ENCODE measurements around the gene CARD9.

CARD9 gene

DNA sequence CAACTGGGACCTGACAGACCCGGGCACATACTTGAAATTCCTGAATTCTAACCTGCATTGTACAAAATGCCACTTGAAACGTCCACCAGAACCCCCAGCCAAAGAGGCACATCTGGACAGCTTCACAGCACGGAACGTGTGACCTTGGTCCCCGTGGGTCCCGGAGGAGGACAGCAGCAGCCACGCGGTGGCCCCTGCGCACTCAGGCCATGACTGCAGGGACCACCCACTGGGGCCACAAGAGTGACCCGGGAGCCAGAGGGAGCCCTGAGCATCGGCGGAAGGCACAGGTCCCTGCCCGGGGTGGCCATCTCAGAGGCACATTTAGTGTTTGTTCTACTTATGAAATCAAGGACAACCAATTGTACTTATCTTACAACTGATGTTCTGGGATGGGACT is 28.6 kb upstream of the CARD9 start:
- Histone ChIP-seq H3K27me3 (ENCODE audit: control insufficient read depth in 5 of 5, insufficient read depth in 4 of 5, low read length in 5 of 5) (no peaks in the 10 kb centered on the region), H3K4me3 (ENCODE audit: low read depth in 1 of 5, low read length in 5 of 5) (no peak overlapping the region), H3K4me1 (ENCODE audit: control insufficient read depth in 5 of 5, insufficient read depth in 5 of 5, low read length in 5 of 5) (peaks cover 5 to 24% (median 21%) of the 10 kb centered on the region in 5 donors), H3K9me3 (ENCODE audit: control insufficient read depth in 5 of 5, low read length in 5 of 5) (no peaks in the 10 kb centered on the region), H3K27ac (ENCODE audit: low read depth, low read length) (no peak overlapping the region), H3K9ac (ENCODE audit: low read length in 5 of 5) (no peak overlapping the region), H3K36me3 (ENCODE audit: control insufficient read depth in 5 of 5, insufficient read depth in 5 of 5, low read length in 5 of 5) (peaks cover 0 to 51% (median 39%) of the 10 kb centered on the region in 5 donors)

DNA sequence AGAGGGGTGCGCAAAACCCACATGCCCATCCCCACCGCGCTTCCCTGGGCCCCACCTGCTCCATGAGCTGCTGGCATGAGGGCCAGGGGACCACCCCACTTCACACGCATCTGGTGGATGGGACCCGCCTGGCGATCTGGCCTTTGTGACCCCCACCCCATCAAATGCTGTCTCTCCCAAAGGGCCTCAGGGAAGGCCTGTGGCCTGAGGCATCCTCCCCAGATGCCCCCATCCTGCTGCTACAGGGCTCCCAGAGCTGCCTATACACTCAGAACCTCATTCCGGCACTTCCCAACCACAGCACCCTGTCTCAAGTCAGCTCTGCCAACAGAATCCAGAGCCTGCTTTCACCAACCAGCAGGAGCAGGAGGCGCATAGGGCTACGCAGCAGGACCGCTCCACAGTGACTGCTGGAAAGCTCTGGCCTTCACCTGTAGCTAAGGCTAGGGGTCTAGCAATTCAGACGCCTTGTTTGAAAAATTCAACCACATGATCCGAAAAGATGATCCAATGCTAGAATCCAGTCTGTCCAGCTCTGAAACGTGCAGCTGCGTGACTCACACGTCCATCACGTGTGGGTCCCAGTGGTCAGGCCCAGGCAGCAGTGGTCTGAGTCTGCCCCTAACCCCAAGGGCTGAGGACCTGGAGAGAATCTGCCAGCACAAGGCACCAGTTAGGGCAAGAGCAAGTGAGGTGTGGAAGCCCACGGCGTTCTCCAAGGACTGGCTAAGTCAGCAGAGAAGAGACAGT is 27.9 kb upstream of the CARD9 start:
- H3K4me1 ChIP-seq (ENCODE audit: control insufficient read depth in 5 of 5, insufficient read depth in 5 of 5, low read length in 5 of 5): peaks cover 5 to 24% (median 21%) of the 10 kb centered on the region in 5 donors
- H3K9ac ChIP-seq (ENCODE audit: low read length in 5 of 5): peak overlapping the region in 1 of 5 donors; percentile 71
- no peaks in the 10 kb centered on the region for H3K9me3 ChIP-seq (ENCODE audit: control insufficient read depth in 5 of 5, low read length in 5 of 5)
- no peak overlapping the region for H3K4me3 ChIP-seq (ENCODE audit: low read depth in 1 of 5, low read length in 5 of 5)
- no peaks in the 10 kb centered on the region for H3K27me3 ChIP-seq (ENCODE audit: control insufficient read depth in 5 of 5, insufficient read depth in 4 of 5, low read length in 5 of 5)
- H3K36me3 ChIP-seq (ENCODE audit: control insufficient read depth in 5 of 5, insufficient read depth in 5 of 5, low read length in 5 of 5): peaks cover 0 to 54% (median 41%) of the 10 kb centered on the region in 5 donors
- no peak overlapping the region for H3K27ac ChIP-seq (ENCODE audit: low read depth, low read length)

DNA sequence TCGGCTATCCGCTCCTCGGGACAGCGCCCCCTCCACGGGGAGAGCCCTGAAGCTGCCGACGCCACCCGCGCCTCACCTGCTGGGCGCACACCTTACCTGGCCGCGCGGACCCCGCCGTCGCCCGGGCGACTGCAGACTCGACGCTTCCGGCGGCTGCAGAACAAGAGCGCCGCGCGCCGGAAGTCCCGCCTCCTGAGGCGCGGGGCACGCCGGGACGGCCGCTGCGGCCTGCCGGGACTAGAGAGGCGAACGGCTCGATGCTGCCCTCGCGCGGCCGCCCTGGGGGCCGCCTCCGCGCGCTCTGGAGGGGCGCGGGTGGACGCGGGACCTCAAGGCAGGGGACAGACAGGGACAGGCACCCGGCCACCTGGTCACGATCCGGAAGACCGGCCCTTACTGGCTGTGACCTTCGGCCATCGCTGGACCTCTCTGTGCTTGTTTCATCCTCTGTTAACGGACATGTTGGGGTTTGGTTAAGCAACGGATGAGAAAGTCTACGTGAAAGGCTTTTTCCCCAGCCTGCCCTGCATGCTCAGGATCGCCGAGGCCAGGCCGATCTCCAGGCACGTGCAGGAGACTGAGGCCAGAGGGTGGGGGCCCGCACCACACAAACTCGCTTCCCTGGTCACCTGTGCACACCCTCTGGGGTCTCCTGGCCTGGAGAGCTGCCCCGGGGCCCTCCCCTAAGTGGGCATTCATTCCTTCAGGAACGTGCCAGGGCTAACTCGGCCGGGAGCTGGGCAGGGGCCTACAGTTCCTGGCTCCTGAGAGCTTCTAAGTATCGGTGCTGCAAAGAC is 26.8 kb upstream of the CARD9 start, which contains the start of gene SNAPC4:
SNAPC4 (minus strand) TSS at position 133 of the 797 bp plus-strand sequence. CDS start 1,742 bp downstream, outside the sequence.
- H3K9ac ChIP-seq (ENCODE audit: low read length in 5 of 5): peak within 1 kb of the TSS; percentile 68 to 96 (median 83)
- H3K27ac ChIP-seq (ENCODE audit: low read depth, low read length): no peak within 1 kb of the TSS
- peaks cover 0 to 57% (median 44%) of the 10 kb centered on the region in 5 donors for H3K36me3 ChIP-seq (ENCODE audit: control insufficient read depth in 5 of 5, insufficient read depth in 5 of 5, low read length in 5 of 5)

DNA sequence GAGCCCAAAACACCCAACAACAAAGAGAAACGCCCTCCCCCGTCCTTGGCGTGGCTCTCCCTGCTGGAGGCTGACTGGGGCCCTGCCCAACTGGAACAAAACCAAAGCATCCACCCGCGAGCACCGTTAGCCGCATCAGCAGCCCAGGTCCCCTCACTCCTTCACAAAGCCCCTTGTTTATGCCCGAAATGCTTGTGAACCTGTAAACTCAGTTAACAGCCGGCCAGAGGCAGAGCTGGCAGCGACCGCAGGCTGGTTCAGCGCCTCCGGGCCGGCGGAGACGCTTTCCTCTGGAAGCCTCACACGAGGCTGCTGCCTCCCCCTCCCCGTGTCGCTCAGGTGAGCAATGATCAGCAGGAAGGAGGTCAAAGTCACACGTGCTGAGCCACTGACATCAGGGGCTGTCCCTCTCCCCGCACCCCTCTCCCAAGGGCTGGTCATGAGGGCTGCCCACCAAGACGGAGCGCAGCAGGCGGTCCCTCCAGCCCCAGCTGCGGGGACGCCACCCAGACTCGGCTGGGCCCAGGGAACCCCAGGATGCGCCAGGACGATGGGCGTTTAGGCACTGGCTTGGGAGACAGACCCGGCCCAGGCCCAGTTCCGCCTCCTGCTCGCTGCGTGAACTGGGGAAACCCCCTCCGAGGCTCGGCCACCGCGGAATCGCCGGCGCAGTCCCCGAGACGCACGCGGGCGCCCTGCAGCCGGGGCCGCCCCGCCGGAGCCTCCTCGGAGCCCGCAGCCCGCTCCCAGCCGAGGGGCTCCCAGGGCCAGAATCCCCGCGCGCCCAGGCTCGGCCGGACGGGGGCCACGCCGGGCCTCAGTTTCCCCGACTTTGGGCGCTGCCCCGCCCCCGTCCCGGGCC is 25.9 kb upstream of the CARD9 start:
- Histone ChIP-seq H3K9me3 (ENCODE audit: control insufficient read depth in 5 of 5, low read length in 5 of 5) (no peaks in the 10 kb centered on the region), H3K36me3 (ENCODE audit: control insufficient read depth in 5 of 5, insufficient read depth in 5 of 5, low read length in 5 of 5) (peaks cover 0 to 57% (median 44%) of the 10 kb centered on the region in 5 donors), H3K27ac (ENCODE audit: low read depth, low read length) (no peak overlapping the region), H3K4me1 (ENCODE audit: control insufficient read depth in 5 of 5, insufficient read depth in 5 of 5, low read length in 5 of 5) (peaks cover 5 to 24% (median 21%) of the 10 kb centered on the region in 5 donors), H3K9ac (ENCODE audit: low read length in 5 of 5) (peak overlapping the region; percentile 68 to 96 (median 83)), H3K27me3 (ENCODE audit: control insufficient read depth in 5 of 5, insufficient read depth in 4 of 5, low read length in 5 of 5) (no peaks in the 10 kb centered on the region), H3K4me3 (ENCODE audit: low read depth in 1 of 5, low read length in 5 of 5) (peak overlapping the region; percentile 54 to 91 (median 75))

More for the DNA sequence above, 26.8 kb upstream of the CARD9 start, which contains the start of gene SNAPC4:
- H3K4me3 ChIP-seq (ENCODE audit: low read depth in 1 of 5, low read length in 5 of 5): peak within 1 kb of the TSS; percentile 54 to 91 (median 75)
- H3K9me3 ChIP-seq (ENCODE audit: control insufficient read depth in 5 of 5, low read length in 5 of 5): no peaks in the 10 kb centered on the region
- H3K27me3 ChIP-seq (ENCODE audit: control insufficient read depth in 5 of 5, insufficient read depth in 4 of 5, low read length in 5 of 5): no peaks in the 10 kb centered on the region
- H3K4me1 ChIP-seq (ENCODE audit: control insufficient read depth in 5 of 5, insufficient read depth in 5 of 5, low read length in 5 of 5): peaks cover 5 to 24% (median 21%) of the 10 kb centered on the region in 5 donors

DNA sequence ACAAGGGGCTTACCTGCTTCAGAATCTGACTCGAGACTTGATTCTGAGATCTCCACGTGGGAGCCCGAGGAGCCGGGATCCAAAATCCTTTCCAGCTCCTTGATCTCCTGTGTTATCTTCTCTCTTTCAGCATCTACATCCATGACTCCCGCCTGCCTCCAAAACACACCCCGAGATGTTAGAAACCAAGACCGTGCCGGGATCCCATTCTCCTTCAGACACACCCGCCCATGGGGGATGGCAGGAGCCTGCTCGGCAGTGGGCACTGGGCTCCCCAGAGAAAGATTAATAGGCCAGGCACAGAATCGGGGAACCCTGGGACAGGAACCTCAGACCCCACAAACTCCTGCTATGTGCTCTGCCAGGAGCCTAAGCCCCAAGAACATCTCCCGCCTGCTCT is 24.8 kb upstream of the CARD9 start:
- Histone ChIP-seq H3K27ac (ENCODE audit: low read depth, low read length) (no peak overlapping the region), H3K4me3 (ENCODE audit: low read depth in 1 of 5, low read length in 5 of 5) (peak overlapping the region in 1 of 5 donors; percentile 37), H3K36me3 (ENCODE audit: control insufficient read depth in 5 of 5, insufficient read depth in 5 of 5, low read length in 5 of 5) (peaks cover 0 to 57% (median 44%) of the 10 kb centered on the region in 5 donors), H3K27me3 (ENCODE audit: control insufficient read depth in 5 of 5, insufficient read depth in 4 of 5, low read length in 5 of 5) (no peaks in the 10 kb centered on the region), H3K9ac (ENCODE audit: low read length in 5 of 5) (peak overlapping the region in 4 of 5 donors; percentile 31 to 96 (median 62)), H3K9me3 (ENCODE audit: control insufficient read depth in 5 of 5, low read length in 5 of 5) (no peaks in the 10 kb centered on the region), H3K4me1 (ENCODE audit: control insufficient read depth in 5 of 5, insufficient read depth in 5 of 5, low read length in 5 of 5) (peaks cover 5 to 31% (median 26%) of the 10 kb centered on the region in 5 donors)

DNA sequence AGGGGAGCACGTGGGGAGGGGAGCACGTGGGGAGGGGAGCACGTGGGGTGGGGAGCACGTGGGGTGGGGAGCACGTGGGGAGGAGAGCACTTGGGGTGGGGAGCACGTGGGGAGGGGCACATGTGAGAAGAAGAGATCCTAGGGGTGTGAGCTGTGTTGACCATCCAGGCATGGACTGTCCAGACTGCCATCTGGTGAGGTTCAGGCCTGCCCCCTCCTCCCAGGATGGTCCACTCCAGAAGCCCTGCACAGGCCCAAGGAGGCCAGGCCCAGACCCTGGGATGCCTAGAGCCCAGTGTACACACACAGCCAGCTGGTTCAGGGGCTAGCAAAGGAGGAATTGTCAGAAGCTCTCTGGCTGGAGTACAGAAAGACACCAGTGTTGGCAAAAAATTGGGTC is 24.2 kb upstream of the CARD9 start:
- no peak overlapping the region for H3K27ac ChIP-seq (ENCODE audit: low read depth, low read length)
- no peaks in the 10 kb centered on the region for H3K27me3 ChIP-seq (ENCODE audit: control insufficient read depth in 5 of 5, insufficient read depth in 4 of 5, low read length in 5 of 5)
- H3K4me3 ChIP-seq (ENCODE audit: low read depth in 1 of 5, low read length in 5 of 5): no peak overlapping the region
- peaks cover 0 to 63% (median 44%) of the 10 kb centered on the region in 5 donors for H3K36me3 ChIP-seq (ENCODE audit: control insufficient read depth in 5 of 5, insufficient read depth in 5 of 5, low read length in 5 of 5)
- no peaks in the 10 kb centered on the region for H3K9me3 ChIP-seq (ENCODE audit: control insufficient read depth in 5 of 5, low read length in 5 of 5)
- H3K9ac ChIP-seq (ENCODE audit: low read length in 5 of 5): peak overlapping the region in 1 of 5 donors; percentile 17
- peaks cover 7 to 38% (median 32%) of the 10 kb centered on the region in 5 donors for H3K4me1 ChIP-seq (ENCODE audit: control insufficient read depth in 5 of 5, insufficient read depth in 5 of 5, low read length in 5 of 5)

DNA sequence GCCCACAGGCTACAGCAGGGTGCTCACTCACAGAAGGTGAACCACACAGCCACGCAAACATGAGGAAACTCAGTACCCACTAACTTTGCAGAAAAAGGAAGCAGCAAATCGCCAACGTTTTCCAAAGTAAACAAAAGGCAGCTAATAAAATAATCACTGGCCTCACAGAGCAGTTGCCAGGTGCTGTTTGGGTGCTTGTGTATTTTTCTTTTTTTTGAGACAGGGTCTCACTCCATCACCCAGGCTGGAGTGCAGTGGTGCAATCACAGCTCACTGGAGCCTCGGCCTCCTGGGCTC is 22.7 kb upstream of the CARD9 start:
- Histone ChIP-seq H3K4me1 (ENCODE audit: control insufficient read depth in 5 of 5, insufficient read depth in 5 of 5, low read length in 5 of 5) (peaks cover 9 to 52% (median 44%) of the 10 kb centered on the region in 5 donors), H3K36me3 (ENCODE audit: control insufficient read depth in 5 of 5, insufficient read depth in 5 of 5, low read length in 5 of 5) (peaks cover 0 to 67% (median 50%) of the 10 kb centered on the region in 5 donors), H3K9me3 (ENCODE audit: control insufficient read depth in 5 of 5, low read length in 5 of 5) (no peaks in the 10 kb centered on the region), H3K4me3 (ENCODE audit: low read depth in 1 of 5, low read length in 5 of 5) (no peak overlapping the region), H3K9ac (ENCODE audit: low read length in 5 of 5) (no peak overlapping the region), H3K27me3 (ENCODE audit: control insufficient read depth in 5 of 5, insufficient read depth in 4 of 5, low read length in 5 of 5) (no peaks in the 10 kb centered on the region), H3K27ac (ENCODE audit: low read depth, low read length) (no peak overlapping the region)

DNA sequence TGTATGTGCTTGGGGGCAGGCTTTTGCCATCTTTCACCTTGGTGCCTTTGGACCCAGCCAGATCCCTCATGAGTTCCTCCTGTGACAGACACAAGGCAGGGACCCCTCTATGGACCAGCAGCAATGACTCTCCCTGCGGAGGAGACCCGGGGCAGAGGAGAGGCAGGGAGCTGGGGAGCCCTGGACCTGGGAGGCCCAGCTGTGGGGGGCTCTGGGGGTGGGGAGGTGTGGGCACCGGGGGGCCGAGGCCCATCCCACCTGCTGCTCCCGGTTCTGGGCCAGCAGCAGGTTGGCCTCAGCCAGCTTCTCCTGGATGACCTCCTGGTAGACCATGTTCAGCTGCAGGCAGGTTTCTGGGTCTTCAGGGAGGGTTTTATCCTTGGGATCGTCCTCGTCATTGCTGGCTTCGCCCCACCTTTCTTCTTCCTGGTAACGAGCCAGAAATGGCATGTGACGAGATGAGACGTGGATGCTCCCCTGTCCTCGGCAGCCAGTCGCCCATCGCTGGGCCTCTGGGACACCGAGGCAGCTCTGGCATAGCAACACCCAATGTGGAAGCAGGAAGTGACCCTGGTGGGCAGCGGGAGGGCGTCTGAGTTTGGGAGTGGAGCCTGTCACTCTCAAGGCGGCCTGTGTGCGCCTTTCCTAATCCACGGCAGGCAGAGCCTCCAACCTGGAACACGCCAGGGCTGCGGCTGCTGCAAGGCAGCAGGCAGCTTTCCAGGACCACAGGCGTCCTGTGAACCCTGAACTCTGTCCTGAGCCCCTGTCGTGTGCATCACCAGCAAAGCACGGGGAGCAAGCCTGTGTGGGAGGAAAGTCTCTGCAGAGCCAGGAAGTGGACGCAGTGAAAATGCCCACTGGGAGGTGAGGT is 22.1 kb upstream of the CARD9 start:
- no peak overlapping the region for H3K4me3 ChIP-seq (ENCODE audit: low read depth in 1 of 5, low read length in 5 of 5)
- H3K27ac ChIP-seq (ENCODE audit: low read depth, low read length): no peak overlapping the region
- H3K36me3 ChIP-seq (ENCODE audit: control insufficient read depth in 5 of 5, insufficient read depth in 5 of 5, low read length in 5 of 5): peaks cover 0 to 69% (median 51%) of the 10 kb centered on the region in 5 donors
- H3K27me3 ChIP-seq (ENCODE audit: control insufficient read depth in 5 of 5, insufficient read depth in 4 of 5, low read length in 5 of 5): no peaks in the 10 kb centered on the region
- H3K9me3 ChIP-seq (ENCODE audit: control insufficient read depth in 5 of 5, low read length in 5 of 5): no peaks in the 10 kb centered on the region
- H3K4me1 ChIP-seq (ENCODE audit: control insufficient read depth in 5 of 5, insufficient read depth in 5 of 5, low read length in 5 of 5): peaks cover 9 to 50% (median 42%) of the 10 kb centered on the region in 5 donors
- no peak overlapping the region for H3K9ac ChIP-seq (ENCODE audit: low read length in 5 of 5)

DNA sequence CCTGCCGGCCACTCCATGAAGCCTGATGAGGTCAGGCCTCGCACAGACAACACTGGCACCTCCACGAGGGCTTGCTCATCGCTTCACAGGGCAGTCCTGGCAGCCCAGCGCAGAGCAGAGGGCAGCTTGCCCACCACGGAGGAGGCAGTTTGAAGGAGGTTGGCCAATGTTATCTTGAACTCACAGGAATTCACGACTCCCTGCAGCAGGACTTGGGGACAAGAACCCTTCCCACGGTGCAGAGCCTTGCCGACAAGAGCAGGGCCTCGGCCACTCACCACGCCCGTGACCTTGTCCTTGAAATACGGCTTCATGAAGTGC is 21.5 kb upstream of the CARD9 start:
- Histone ChIP-seq H3K27ac (ENCODE audit: low read depth, low read length) (no peak overlapping the region), H3K4me1 (ENCODE audit: control insufficient read depth in 5 of 5, insufficient read depth in 5 of 5, low read length in 5 of 5) (peaks cover 9 to 45% (median 37%) of the 10 kb centered on the region in 5 donors), H3K36me3 (ENCODE audit: control insufficient read depth in 5 of 5, insufficient read depth in 5 of 5, low read length in 5 of 5) (peaks cover 0 to 71% (median 51%) of the 10 kb centered on the region in 5 donors), H3K27me3 (ENCODE audit: control insufficient read depth in 5 of 5, insufficient read depth in 4 of 5, low read length in 5 of 5) (no peaks in the 10 kb centered on the region), H3K9me3 (ENCODE audit: control insufficient read depth in 5 of 5, low read length in 5 of 5) (no peaks in the 10 kb centered on the region), H3K4me3 (ENCODE audit: low read depth in 1 of 5, low read length in 5 of 5) (no peak overlapping the region), H3K9ac (ENCODE audit: low read length in 5 of 5) (no peak overlapping the region)

All from subcutaneous abdominal adipose tissue (tissue), 5 donors.